Mesothelial cell of epicardium (in vitro differentiated cells): ENCODE results near the gene ZSWIM3. TPM values are rescaled to one million over a fixed set of nuclear protein-coding genes. Genes with fewer than 3 reads are reported as not detected.

Experiments
- DNase-seq, 2 experiments: peaks; one replicate each; pipeline ENCODE4 v3.0.0; 2021; ENCODE audit warnings: low spot score in 2 of 2; ENCODE audit not compliant: unreplicated experiment in 2 of 2
- H3K27ac Mint-ChIP-seq: 2 replicates; pipeline ENCODE4 v1.8.0; 2021; ENCODE audit warnings: mixed read lengths
- H3K27me3 Mint-ChIP-seq: 2 replicates; pipeline ENCODE4 v1.8.0; 2021; ENCODE audit warnings: low read depth, mixed read lengths
- H3K36me3 Mint-ChIP-seq: 2 replicates; pipeline ENCODE4 v1.8.0; 2021; ENCODE audit warnings: mixed read lengths
- H3K4me1 Mint-ChIP-seq: 2 replicates; pipeline ENCODE4 v1.8.0; 2021; ENCODE audit warnings: mixed read lengths
- H3K4me3 Mint-ChIP-seq: 2 replicates; pipeline ENCODE4 v1.8.0; 2021; ENCODE audit warnings: mild to moderate bottlenecking, moderate library complexity, mixed read lengths
- H3K9me3 Mint-ChIP-seq: 2 replicates; pipeline ENCODE4 v1.8.0; 2021; ENCODE audit warnings: mixed read lengths
- CTCF ChIP-seq: fragments of 200-600 bp; sonication (generic); IDR thresholded peaks from one replicate; pipeline ENCODE4 v1.5.0; 2021; ENCODE audit warnings: antibody characterized with exemption; ENCODE audit not compliant: unreplicated experiment
- total RNA-seq: library from RNA; stranded (reverse); gene quantifications from 3 replicates; pipeline ENCODE4 v1.2.1, GENCODE V29; 2021

The ZSWIM3 gene
- total RNA-seq, 1 donor from 2014 or later = 4.6 TPM

- Mint-ChIP-seq H3K27me3 (no peaks in the 10 kb centered on the region), H3K36me3 (peaks cover 17% of the 10 kb centered on the region), H3K4me3 (no peak overlapping the region), H3K27ac (no peak overlapping the region), H3K9me3 (no peaks in the 10 kb centered on the region), H3K4me1 (peaks cover 19% of the 10 kb centered on the region)
- no peak for TF ChIP-seq CTCF
- DNase-seq = no peak
Observed at GRCh38 chr20:45814314-45814713, 43.1 kb upstream of the ZSWIM3 start.

GRCh38 chr20:45816951-45817350 lies 40.5 kb upstream of the ZSWIM3 start:
- peak overlapping the region; percentile 21 for H3K27ac Mint-ChIP-seq
- H3K4me3 Mint-ChIP-seq = no peak overlapping the region
- no peak for TF ChIP-seq CTCF

GRCh38 chr20:45817376-45818194 lies 39.8 kb upstream of the ZSWIM3 start:
- no peak for DNase-seq
- Mint-ChIP-seq H3K36me3 (peaks cover 4% of the 10 kb centered on the region), H3K9me3 (no peaks in the 10 kb centered on the region), H3K4me3 (no peak overlapping the region), H3K27me3 (peaks cover 6% of the 10 kb centered on the region), H3K4me1 (peaks cover 21% of the 10 kb centered on the region), H3K27ac (peak overlapping the region; percentile 82)
- TF ChIP-seq CTCF = no peak

More at GRCh38 chr20:45816951-45817350, 40.5 kb upstream of the ZSWIM3 start:
- Mint-ChIP-seq H3K27me3 (peaks cover under 1% of the 10 kb centered on the region), H3K4me1 (peaks cover 19% of the 10 kb centered on the region), H3K36me3 (peaks cover 4% of the 10 kb centered on the region), H3K9me3 (no peaks in the 10 kb centered on the region)
- DNase-seq = no peak

- H3K27me3 Mint-ChIP-seq = peaks cover 12% of the 10 kb centered on the region
- TF ChIP-seq CTCF = no peak
- H3K27ac Mint-ChIP-seq = peak overlapping the region; percentile 10
- no peak for DNase-seq
- H3K9me3 Mint-ChIP-seq = no peaks in the 10 kb centered on the region
- H3K4me1 Mint-ChIP-seq = peaks cover 15% of the 10 kb centered on the region
- H3K36me3 Mint-ChIP-seq = peaks cover 4% of the 10 kb centered on the region
- no peak overlapping the region for H3K4me3 Mint-ChIP-seq
Observed at GRCh38 chr20:45818239-45818638, 39.2 kb upstream of the ZSWIM3 start.

GRCh38 chr20:45819466-45819865 lies 37.9 kb upstream of the ZSWIM3 start:
- peaks cover 23% of the 10 kb centered on the region for H3K27me3 Mint-ChIP-seq
- DNase-seq = no peak
- no peak overlapping the region for H3K27ac Mint-ChIP-seq
- H3K36me3 Mint-ChIP-seq = peaks cover 4% of the 10 kb centered on the region
- H3K9me3 Mint-ChIP-seq = no peaks in the 10 kb centered on the region
- H3K4me3 Mint-ChIP-seq = no peak overlapping the region
- no peak for TF ChIP-seq CTCF
- peaks cover 15% of the 10 kb centered on the region for H3K4me1 Mint-ChIP-seq
